OCI-LY7 (cell line): Measurements from ENCODE around the gene DENND1A.

Experiments
- EZH2phosphoT487 ChIP-seq: fragments of 200-600 bp; sonication (generic); IDR thresholded peaks from 2 replicates; pipeline ENCODE4 v1.6.1; 2018; ENCODE audit warnings: low read depth, borderline replicate concordance, mild to moderate bottlenecking, mixed run types, antibody characterized with exemption, low read length, moderate library complexity, mixed read lengths
- TF ChIP-seq, protein P1 (sequence below): fragments of 200-600 bp; sonication (generic); conservative IDR thresholded peaks from 2 replicates; pipeline ENCODE4 v1.5.1; 2014; ENCODE audit warnings: mild to moderate bottlenecking, antibody characterized with exemption, low read length, moderate library complexity, mixed read lengths

DNA sequence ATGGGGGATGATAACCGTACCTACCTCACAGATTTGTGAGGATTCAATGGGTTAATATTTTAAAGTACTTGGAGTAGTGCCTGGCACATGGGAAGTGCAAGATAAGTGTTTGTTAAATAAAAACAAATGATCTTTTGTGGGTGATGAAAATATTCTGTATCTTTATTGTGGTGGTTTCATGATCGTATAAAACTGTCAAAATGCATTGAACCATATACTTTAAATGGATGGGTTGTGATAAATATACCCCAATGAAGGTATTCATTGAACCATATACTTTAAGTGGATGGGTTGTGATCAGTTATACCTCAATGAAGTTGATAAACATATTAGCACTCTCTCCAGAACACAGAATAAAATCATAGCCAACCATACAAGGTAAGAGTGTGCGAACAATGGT lies 339.4 kb downstream of the DENND1A start:
- TF ChIP-seq, protein P1, sequence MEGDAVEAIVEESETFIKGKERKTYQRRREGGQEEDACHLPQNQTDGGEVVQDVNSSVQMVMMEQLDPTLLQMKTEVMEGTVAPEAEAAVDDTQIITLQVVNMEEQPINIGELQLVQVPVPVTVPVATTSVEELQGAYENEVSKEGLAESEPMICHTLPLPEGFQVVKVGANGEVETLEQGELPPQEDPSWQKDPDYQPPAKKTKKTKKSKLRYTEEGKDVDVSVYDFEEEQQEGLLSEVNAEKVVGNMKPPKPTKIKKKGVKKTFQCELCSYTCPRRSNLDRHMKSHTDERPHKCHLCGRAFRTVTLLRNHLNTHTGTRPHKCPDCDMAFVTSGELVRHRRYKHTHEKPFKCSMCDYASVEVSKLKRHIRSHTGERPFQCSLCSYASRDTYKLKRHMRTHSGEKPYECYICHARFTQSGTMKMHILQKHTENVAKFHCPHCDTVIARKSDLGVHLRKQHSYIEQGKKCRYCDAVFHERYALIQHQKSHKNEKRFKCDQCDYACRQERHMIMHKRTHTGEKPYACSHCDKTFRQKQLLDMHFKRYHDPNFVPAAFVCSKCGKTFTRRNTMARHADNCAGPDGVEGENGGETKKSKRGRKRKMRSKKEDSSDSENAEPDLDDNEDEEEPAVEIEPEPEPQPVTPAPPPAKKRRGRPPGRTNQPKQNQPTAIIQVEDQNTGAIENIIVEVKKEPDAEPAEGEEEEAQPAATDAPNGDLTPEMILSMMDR = no peak
- no peak for TF ChIP-seq EZH2phosphoT487
